Measurements from ENCODE around the gene TRIO. TPM values are rescaled to one million over a fixed set of nuclear protein-coding genes. Genes with fewer than 3 reads are reported as not detected.
A peak's percentile ranks its signal among the peaks of the same experiment; 100 is the strongest.

TRIO gene
- total RNA-seq, 1 experiment from 2014 or later = 42.1 TPM

- in situ Hi-C loops (cut with HindIII; ENCODE audit: low sequenced_read_pairs) = no loop called here
- DNase-seq (ENCODE audit: low spot score) = no peak
Observed at GRCh38 chr5:14325369-14325768, 182.2 kb downstream of the TRIO start.

DNA sequence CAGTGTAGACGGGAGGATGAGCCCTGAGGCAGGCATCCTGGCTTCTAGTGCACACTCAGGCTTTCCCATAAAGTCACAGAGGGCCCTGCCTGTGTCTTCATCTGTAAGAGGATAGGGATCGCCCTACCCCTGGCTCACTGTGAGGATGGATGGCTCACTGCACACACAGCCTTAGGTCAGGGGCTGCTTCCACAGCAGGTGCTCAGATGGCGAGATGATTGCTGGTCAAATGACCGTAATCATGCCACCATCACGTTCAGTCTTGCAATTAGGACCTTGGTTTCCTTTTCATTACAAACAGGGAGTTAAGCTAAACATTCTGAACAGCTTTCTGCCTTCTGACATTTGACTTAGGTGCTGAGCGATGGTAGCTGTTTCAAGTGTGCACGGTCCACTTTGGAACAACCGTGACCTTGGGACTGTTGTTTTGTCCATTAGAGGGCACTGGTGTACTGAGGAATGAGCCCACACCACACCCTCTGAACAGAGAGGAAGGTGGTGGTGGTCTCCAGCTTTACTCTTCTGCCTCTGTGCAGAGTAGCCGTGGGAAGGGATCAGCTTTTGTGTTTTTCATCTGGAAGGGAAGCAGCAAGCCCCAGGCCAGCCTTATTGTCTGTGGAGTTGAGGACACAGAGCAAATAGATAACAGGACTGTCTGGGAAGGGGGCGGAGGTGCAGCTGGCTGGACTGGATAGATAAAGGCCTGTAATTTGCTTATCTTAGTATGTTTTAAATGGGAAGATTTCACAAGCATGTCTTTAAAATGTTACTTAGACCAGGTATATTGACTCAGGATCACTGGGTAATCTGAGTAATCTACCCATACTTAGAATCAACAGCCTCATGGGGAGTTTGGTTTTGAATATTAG lies 183.1 kb downstream of the TRIO start:
- in situ Hi-C loops (cut with HindIII; ENCODE audit: low sequenced_read_pairs) = no loop called here
- peak; percentile 41 for DNase-seq (ENCODE audit: low spot score)

DNA sequence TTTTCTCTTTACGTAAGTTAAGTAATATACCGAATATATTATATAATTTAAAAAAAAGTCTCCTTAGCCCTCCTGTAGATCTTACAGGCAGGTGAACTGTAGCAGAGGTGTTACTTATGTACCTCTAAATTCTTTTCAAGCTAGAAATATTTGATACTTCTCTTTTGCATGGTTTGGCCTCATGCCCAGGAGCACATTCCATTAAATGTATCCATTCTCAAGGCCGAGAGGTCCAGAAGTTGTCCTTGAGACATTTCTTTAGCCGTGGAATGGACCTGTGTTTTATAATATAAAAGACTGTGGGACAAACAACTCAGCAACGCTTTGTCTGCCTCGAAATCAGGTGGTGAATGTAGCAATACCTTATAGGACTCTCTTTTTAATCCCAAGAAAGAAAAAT lies 184.5 kb downstream of the TRIO start:
- no peak for DNase-seq (ENCODE audit: low spot score)
- in situ Hi-C loops (cut with HindIII; ENCODE audit: low sequenced_read_pairs) = no loop called here

- DNase-seq (ENCODE audit: low spot score) = no peak
- in situ Hi-C loops (cut with HindIII; ENCODE audit: low sequenced_read_pairs) = no loop called here
Observed at GRCh38 chr5:14328144-14328543, 185.0 kb downstream of the TRIO start.

GRCh38 chr5:14330291-14330690 lies 187.1 kb downstream of the TRIO start:
- in situ Hi-C loops (cut with HindIII; ENCODE audit: low sequenced_read_pairs) = no loop called here
- DNase-seq (ENCODE audit: low spot score) = no peak

- in situ Hi-C loops (cut with HindIII; ENCODE audit: low sequenced_read_pairs) = no loop called here
Observed at GRCh38 chr5:14330729-14331385, 187.7 kb downstream of the TRIO start.

DNA sequence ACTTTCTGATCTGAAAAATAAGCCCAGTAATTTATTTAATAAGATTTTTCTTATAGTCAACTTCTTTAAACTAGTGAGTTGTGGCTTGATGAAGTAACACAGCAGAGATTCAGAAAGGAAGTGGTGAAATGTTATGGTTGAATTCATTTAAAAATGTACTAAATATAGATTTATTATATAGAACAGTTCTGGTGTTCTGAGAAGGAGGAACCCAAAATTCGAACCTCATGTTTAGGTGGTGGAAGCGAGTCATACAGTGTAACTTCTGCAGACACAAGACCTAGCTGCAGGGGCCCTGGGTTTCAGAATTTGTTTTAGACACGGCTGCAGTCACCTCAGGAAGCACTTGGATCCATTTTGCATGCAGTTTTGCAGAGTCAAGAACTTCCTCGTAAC lies 188.2 kb downstream of the TRIO start:
- in situ Hi-C loops (cut with HindIII; ENCODE audit: low sequenced_read_pairs) = no loop called here

More at GRCh38 chr5:14330729-14331385, 187.7 kb downstream of the TRIO start:
- DNase-seq (ENCODE audit: low spot score) = no peak

DNA sequence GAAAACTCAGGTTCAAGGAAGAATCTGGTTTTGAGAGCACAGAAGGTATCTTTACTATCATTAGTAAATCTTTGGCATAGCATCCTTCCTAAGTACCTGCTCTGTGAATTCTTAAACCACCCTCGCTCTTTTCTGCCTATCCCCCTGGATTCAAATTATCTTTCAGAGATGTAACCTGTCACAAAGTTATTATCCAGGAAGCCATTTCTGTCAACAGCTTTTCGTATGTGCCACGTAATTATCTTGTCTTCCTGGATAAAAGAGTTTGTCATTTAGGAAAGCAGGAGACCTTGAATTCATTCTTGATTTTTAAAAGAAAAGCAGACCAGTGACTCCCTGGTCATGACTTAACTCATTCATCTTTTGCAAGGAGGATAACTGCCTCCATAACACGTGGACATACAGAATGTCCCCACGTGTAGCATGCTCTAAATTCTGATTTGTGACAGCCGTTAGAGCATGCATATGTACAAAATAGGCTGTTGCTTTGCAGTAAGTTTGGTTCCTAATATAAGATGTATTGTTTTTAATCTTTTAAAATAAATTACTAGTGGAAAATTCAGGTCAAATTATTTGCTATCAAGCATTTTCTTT lies 189.0 kb downstream of the TRIO start:
- in situ Hi-C loops (cut with HindIII; ENCODE audit: low sequenced_read_pairs) = no loop called here
- DNase-seq (ENCODE audit: low spot score) = peak; percentile 31

More for the DNA sequence above, 188.2 kb downstream of the TRIO start:
- no peak for DNase-seq (ENCODE audit: low spot score)

- in situ Hi-C loops (cut with HindIII; ENCODE audit: low sequenced_read_pairs) = no loop called here
Observed at GRCh38 chr5:14332746-14333145, 189.6 kb downstream of the TRIO start.

DNA sequence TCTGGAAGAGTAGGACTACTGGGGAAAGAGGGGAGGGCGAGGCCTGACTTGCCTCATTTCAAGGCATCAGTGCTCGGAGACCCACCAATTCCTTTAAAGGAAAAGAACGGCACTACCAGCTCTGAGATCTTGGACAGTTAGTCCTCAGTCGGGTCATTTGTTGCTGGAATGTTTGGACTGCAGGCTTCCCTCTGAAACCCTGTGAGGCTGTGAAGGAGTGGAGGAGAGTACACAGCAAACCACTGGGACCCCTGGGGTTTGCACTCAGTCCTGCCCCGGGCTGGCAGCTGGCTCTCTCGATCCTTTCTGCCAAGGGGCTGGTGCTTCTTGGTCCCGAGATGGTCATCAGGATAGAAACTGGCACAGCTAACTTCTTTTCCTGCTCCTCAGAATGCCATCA lies 194.5 kb downstream of the TRIO start:
- DNase-seq (ENCODE audit: low spot score) = no peak
- in situ Hi-C loops (cut with HindIII; ENCODE audit: low sequenced_read_pairs) = no loop called here

More at GRCh38 chr5:14332746-14333145, 189.6 kb downstream of the TRIO start:
- DNase-seq (ENCODE audit: low spot score) = peak; percentile 43

DNA sequence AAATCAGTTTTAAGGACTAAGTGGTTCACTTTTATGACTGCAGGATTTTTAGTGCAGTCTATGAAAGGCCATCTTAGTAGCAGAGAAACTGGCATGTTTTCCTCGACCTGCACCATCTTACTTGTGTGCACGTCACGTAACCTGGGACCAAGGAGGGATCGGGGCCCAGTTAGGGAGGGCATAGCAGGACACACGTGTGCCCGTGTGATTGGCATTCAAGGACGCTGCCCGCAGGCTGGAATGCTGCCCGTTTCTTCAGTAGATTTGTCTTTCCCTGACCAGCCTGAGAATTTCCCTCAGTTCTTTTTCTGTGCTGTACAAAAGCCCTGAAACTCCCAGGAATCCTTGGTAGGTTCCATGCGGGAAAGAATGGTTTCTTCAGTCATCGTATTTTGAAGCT lies 196.3 kb downstream of the TRIO start:
- in situ Hi-C loops (cut with HindIII; ENCODE audit: low sequenced_read_pairs) = no loop called here
- no peak for DNase-seq (ENCODE audit: low spot score)

GRCh38 chr5:14341571-14342230 lies 198.6 kb downstream of the TRIO start:
- in situ Hi-C loops (cut with HindIII; ENCODE audit: low sequenced_read_pairs) = no loop called here
- DNase-seq (ENCODE audit: low spot score) = no peak

DNA sequence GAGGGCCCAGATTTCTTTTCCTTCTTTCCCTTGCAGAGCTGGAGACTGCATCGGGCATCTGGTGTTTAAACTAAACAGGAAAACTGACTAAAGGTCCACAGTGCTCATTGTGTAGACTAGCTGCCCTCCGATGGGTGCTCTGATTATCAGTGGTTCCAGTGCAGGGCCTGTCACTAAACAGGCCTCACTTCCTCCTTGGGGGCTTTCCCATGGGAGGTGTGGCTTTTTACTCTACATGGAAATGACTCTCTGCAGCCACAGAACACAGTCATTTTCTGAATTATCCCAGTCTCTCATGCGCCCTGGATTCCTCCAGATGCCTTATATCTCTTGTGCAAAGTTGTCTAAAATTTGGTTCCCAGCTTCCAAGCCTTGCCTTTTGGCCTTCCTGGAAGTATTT lies 199.2 kb downstream of the TRIO start:
- in situ Hi-C loops (cut with HindIII; ENCODE audit: low sequenced_read_pairs) = no loop called here
- no peak for DNase-seq (ENCODE audit: low spot score)

GRCh38 chr5:14343376-14343775 lies 200.2 kb downstream of the TRIO start:
- no peak for DNase-seq (ENCODE audit: low spot score)
- in situ Hi-C loops (cut with HindIII; ENCODE audit: low sequenced_read_pairs) = no loop called here

DNA sequence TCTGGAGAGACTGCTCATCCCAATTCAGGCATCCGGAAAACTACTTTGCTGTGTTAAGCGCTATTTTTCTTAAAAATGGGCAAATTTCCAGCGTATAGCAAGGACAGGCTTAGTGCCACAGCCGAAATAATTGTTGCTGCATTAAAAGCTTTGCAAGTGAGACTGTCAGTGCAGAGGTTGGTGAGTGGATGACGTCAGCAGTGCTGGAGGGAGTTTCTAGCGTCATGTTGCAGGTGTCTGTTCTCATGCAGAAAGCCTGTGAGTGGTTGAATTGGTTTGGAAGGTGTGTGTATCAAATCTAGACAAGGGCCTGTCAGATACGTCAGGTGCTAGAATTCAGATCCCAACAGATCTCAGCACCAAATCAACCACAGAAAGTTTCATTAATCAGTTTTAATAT lies 204.4 kb downstream of the TRIO start:
- in situ Hi-C loops (cut with HindIII; ENCODE audit: low sequenced_read_pairs) = no loop called here
- no peak for DNase-seq (ENCODE audit: low spot score)

DNA sequence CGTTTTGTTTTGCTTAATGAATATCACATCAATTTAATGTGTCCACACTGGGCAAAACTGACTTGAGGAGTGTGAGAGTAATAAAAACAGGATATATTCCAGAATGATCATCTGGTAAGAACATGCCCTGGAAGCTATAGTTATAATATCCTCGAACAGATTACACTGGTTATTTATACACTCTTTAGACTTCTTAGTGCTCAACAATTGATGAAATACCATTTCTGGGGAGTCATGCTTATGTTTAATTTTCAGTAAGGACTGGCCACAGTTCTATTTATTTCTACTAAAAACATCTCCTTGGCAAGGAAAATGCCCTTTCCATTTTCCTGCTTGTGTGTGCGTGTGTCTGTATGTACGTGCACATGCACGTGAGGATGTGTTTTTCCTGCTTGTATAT lies 205.0 kb downstream of the TRIO start:
- no peak for DNase-seq (ENCODE audit: low spot score)
- in situ Hi-C loops (cut with HindIII; ENCODE audit: low sequenced_read_pairs) = no loop called here

DNA sequence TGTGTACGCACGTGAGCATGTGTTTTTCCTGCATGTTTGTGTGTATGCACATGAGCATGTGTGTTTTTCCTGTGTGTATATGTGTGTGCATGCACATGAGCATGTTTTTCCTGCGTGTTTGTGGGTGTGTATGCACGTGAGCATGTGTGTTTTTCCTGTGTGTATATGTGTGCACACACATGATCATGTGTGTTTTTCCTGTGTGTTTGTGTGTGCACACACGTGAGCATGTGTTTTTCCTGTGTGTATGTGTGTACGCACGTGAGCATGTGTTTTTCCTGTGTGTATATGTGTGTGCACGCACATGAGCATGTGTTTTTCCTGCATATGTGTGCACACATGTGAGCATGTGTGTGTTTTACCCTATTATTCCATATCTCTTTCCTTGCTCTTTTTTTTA lies 205.9 kb downstream of the TRIO start:
- DNase-seq (ENCODE audit: low spot score) = no peak
- in situ Hi-C loops (cut with HindIII; ENCODE audit: low sequenced_read_pairs) = no loop called here

GRCh38 chr5:14351086-14351661 lies 208.0 kb downstream of the TRIO start:
- in situ Hi-C loops (cut with HindIII; ENCODE audit: low sequenced_read_pairs) = loop anchor here (25.0 kb wide), 1 partner anchor 364 kb away; no protein-coding TSS in a partner anchor
- DNase-seq (ENCODE audit: low spot score) = peak; percentile 52
